D721Med (cell line): ENCODE measurements around the gene L1TD1.
"Not testable (repeated sequence)": the region's sequence is repeated elsewhere in the genome, so short reads cannot be mapped to it uniquely, and the experiment has no call there.

Experiments
- DNase-seq: peaks from one replicate; pipeline ENCODE4 v3.0.0; 2011; ENCODE audit warnings: low spot score; ENCODE audit not compliant: insufficient read length
- FAIRE-seq: peaks from 2 replicates; lab custom pipeline; 2011; peaks lifted over from hg19 to GRCh38; lab: Jason Lieb, UNC
- CTCF ChIP-seq: IDR thresholded peaks from 2 replicates; pipeline ENCODE4 v1.5.1; 2012; ENCODE audit warnings: mild to moderate bottlenecking, control low read depth; ENCODE audit not compliant: insufficient read depth; ENCODE audit errors: missing control alignments

Gene L1TD1

DNA sequence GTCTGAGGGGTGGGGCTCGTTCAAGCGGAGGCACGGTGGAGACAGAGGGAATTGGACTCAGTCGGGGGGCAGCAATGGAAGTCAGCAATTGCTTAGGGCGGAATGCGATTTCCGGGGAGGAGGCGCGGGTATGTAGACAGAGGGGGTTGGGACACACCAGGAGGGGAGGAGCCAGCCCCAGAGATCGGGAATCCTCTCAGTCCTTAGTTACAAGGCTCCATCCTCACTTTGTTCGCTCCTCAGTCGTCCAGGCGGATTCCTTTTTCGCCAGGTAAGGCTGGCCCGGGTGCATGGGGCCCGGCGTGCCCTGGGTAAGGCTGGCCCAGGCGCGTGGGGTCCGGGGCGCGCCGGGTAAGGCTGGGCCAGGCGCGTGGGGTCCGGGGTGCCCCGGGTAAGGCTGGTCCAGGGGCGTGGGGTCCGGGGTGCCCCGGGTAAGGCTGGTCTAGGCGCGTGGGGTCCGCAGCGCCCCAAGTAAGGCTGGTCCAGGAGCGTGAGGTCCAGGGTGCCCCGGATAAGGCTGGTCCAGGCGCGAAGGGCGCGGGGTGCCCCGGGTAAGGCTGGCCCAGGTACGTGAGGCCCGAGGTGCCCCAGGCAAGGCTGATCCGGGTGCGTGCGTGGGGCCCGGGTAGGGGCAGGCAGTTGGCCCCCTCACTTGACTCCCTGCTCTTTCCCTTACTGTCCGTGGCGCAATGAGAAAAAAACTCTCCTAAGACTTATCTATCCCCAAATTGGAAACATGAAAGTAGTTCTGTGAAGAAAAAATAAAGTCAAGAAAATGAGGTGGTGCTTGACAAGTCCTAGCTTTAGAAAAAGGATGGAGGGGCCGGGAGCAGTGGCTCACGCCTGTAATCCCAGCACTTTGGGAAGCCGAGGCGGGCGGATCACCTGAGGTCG, at the start of gene L1TD1:
Gene L1TD1, plus strand, starts transcription at position 199 of the 894 bp plus-strand sequence. CDS start 11,780 bp downstream, outside the sequence.
- DNase-seq (no peak), FAIRE-seq (no peak)
- TF ChIP-seq CTCF = no peak

DNA sequence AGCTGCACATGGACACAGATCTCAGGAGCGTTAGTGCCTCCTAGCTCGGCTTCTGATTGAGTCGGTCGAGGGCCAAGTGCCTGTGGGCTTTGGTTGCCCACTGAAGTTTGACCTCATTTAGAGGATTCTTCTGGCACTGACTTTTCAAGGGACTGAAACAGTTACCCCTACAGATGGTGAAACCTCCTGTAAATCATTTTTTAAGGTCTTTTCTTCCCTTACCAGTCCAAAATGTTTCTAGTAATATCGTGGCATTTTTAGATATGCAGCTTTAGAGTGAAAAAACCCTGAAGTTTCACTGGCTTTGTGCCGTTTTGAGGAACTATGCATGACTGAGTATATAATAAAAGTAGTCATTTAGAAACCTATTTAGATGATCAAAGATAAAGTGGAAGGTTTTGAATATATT, 34.7 kb upstream of the L1TD1 start:
- FAIRE-seq (no peak), DNase-seq (no peak)
- TF ChIP-seq CTCF = no peak

DNA sequence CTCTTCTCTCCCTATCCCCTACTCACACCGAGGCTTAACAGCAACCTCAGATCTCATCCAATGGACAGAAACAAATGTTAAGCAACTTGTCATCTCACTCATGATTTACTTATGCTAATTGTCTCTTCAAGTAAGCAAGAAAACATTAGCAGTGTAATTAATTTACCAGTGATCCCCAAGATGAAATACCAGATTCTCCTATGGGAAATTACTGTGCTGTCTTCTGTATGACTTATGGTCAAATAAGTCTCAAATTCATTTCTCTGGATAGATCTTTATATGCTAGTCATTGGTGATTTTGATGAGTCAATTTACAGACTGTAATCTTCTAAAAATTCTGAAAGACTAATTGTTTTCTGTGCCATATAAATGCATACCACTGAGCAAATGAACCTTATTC, 32.9 kb upstream of the L1TD1 start:
- no peak for TF ChIP-seq CTCF
- FAIRE-seq (no peak), DNase-seq (no peak)

GRCh38 chr1:62170380-62170779, 24.3 kb upstream of the L1TD1 start:
- DNase-seq, FAIRE-seq: not testable (repeated sequence)

GRCh38 chr1:62175568-62176179, 19.0 kb upstream of the L1TD1 start:
- FAIRE-seq = no peak
- peak; percentile 91 for TF ChIP-seq CTCF
- no peak for DNase-seq

GRCh38 chr1:62176597-62177312, 17.9 kb upstream of the L1TD1 start:
- FAIRE-seq = no peak
- no peak for DNase-seq
- TF ChIP-seq CTCF = no peak

DNA sequence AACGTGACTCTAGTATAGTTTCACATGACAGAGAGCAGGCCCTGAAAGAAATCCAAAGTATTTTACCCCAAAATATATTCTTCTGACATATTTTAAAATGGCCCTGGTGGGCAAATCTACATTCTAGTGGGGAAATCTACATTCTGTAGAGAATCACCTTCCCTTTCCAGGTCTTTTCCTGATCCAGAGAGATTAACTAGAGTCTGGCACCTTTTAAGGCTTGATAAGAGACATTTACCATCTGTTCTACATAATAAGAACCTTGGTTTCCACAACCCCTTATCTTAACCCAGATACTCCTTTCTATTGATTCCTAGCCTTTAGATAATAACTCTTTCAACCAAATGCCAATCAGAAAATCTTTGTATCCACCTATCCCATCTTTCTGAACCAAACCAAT, 17.0 kb upstream of the L1TD1 start:
- TF ChIP-seq CTCF = no peak
- peak; percentile 77 for FAIRE-seq

More for the DNA sequence above, 17.0 kb upstream of the L1TD1 start:
- DNase-seq = no peak
